Neural cell (in vitro differentiated cells): ENCODE measurements around the gene TSPEAR.

Experiments used
- EP300 ChIP-seq: fragments of 450-650 bp; conservative IDR thresholded peaks from 2 replicates; pipeline ENCODE4 v1.6.1; 2014; ENCODE audit warnings: antibody characterized with exemption, mild to moderate bottlenecking, moderate library complexity; ENCODE audit not compliant: poor library complexity, severe bottlenecking
- SMC3 ChIP-seq: fragments of 450-650 bp; conservative IDR thresholded peaks from 2 replicates; pipeline ENCODE4 v1.6.1; 2014; ENCODE audit warnings: antibody characterized with exemption, mild to moderate bottlenecking, moderate library complexity; ENCODE audit not compliant: poor library complexity

DNA sequence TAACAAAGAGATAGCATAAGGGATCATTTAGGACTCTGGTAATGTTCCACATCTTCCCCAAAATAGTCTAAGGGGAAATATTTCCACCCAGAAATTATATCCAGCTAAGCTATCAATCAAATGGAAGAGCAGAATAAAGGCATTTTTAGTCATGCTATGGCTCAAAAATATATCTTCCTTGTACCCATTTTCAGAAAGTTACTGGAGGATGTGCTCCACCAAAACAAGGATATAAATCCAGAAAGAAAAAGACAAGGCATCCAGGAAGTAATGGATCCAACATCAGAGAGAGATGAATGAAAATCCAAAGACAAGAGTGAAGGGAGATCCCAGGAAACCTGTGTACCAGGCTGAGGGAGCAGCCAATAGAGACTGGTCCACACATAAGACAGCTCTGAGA is 102.2 kb downstream of the TSPEAR start:
- TF ChIP-seq EP300 (no peak), SMC3 (no peak)
